ENCODE measurements around the gene ALG1.
A peak's percentile ranks its signal among the peaks of the same experiment; 100 is the strongest.

The ALG1 gene

GRCh38 chr16:5046914-5047313, 24.7 kb upstream of the ALG1 start:
- no peak for ATAC-seq
- TF ChIP-seq OSR1 (CRISPR knock-in tag; IDR thresholded peaks at IDR 0.05): no peak
- no peak for TF ChIP-seq RARB (CRISPR knock-in tag; IDR thresholded peaks at IDR 0.05)
- TF ChIP-seq TCF4 (CRISPR knock-in tag; IDR thresholded peaks at IDR 0.05; ENCODE audit: borderline replicate concordance): no peak
- no peak for TF ChIP-seq ARNTL (CRISPR knock-in tag; IDR thresholded peaks at IDR 0.05; ENCODE audit: borderline replicate concordance, low read depth)
- no peak for TF ChIP-seq CREB5 (CRISPR knock-in tag; IDR thresholded peaks at IDR 0.05; ENCODE audit: low read depth)
- TF ChIP-seq ZFP3 (CRISPR knock-in tag; IDR thresholded peaks at IDR 0.05): no peak
- TF ChIP-seq ZFP30 (CRISPR knock-in tag; IDR thresholded peaks at IDR 0.05): no peak
- no peak for TF ChIP-seq CSDC2 (CRISPR knock-in tag; IDR thresholded peaks at IDR 0.05)
- no peak for TF ChIP-seq PATZ1 (CRISPR knock-in tag; IDR thresholded peaks at IDR 0.05; ENCODE audit: borderline replicate concordance)
- TF ChIP-seq ZC3H10 (CRISPR knock-in tag; IDR thresholded peaks at IDR 0.05): no peak
- no peak for TF ChIP-seq CSRNP3 (CRISPR knock-in tag; IDR thresholded peaks at IDR 0.05)
- no peak for TF ChIP-seq ZNF8 (CRISPR knock-in tag; IDR thresholded peaks at IDR 0.05)

- no peak for ATAC-seq
- TF ChIP-seq ZNF565 (CRISPR knock-in tag; conservative IDR thresholded peaks at IDR 0.05; ENCODE audit: low read depth): no peak
These were observed 16.5 kb upstream of the ALG1 start for GRCh38 chr16:5054876-5055865.

- no peak for TF ChIP-seq ZFP30 (CRISPR knock-in tag; IDR thresholded peaks at IDR 0.05)
- TF ChIP-seq OSR1 (CRISPR knock-in tag; IDR thresholded peaks at IDR 0.05): no peak
- TF ChIP-seq TCF4 (CRISPR knock-in tag; IDR thresholded peaks at IDR 0.05; ENCODE audit: borderline replicate concordance): no peak
- TF ChIP-seq TOX (CRISPR knock-in tag; IDR thresholded peaks at IDR 0.05; ENCODE audit: borderline replicate concordance): no peak
- TF ChIP-seq GLIS3 (CRISPR knock-in tag; IDR thresholded peaks at IDR 0.05): no peak
- TF ChIP-seq ZFP3 (CRISPR knock-in tag; IDR thresholded peaks at IDR 0.05): no peak
- TF ChIP-seq RARB (CRISPR knock-in tag; IDR thresholded peaks at IDR 0.05): no peak
- TF ChIP-seq CREB5 (CRISPR knock-in tag; IDR thresholded peaks at IDR 0.05; ENCODE audit: low read depth): no peak
- no peak for TF ChIP-seq PATZ1 (CRISPR knock-in tag; IDR thresholded peaks at IDR 0.05; ENCODE audit: borderline replicate concordance)
- TF ChIP-seq PPARA (CRISPR knock-in tag; IDR thresholded peaks at IDR 0.05; ENCODE audit: borderline replicate concordance): no peak
- no peak for TF ChIP-seq ISL1 (CRISPR knock-in tag; IDR thresholded peaks at IDR 0.05)
- no peak for TF ChIP-seq ZNF70 (CRISPR knock-in tag; IDR thresholded peaks at IDR 0.05)
- no peak for TF ChIP-seq CSRNP3 (CRISPR knock-in tag; IDR thresholded peaks at IDR 0.05)
- no peak for TF ChIP-seq POU6F1 (CRISPR knock-in tag; IDR thresholded peaks at IDR 0.05; ENCODE audit: borderline replicate concordance, low read depth)
- TF ChIP-seq ZNF565 (CRISPR knock-in tag; conservative IDR thresholded peaks at IDR 0.05; ENCODE audit: low read depth): no peak
- ATAC-seq: peak; percentile 60; the same call in 2 of the 3 replicates
These were observed 15.3 kb upstream of the ALG1 start for GRCh38 chr16:5056352-5056751.

Measured in SK-N-SH treated with all-trans-retinoic acid at 6 μM for 48 hours (cell line).